ENCODE data around the gene SLC39A5.
A peak's percentile ranks its signal among the peaks of the same experiment; 100 is the strongest.
"Not testable (repeated sequence)": the region's sequence is repeated elsewhere in the genome, so short reads cannot be mapped to it uniquely, and the experiment has no call there.

SLC39A5 gene

DNA sequence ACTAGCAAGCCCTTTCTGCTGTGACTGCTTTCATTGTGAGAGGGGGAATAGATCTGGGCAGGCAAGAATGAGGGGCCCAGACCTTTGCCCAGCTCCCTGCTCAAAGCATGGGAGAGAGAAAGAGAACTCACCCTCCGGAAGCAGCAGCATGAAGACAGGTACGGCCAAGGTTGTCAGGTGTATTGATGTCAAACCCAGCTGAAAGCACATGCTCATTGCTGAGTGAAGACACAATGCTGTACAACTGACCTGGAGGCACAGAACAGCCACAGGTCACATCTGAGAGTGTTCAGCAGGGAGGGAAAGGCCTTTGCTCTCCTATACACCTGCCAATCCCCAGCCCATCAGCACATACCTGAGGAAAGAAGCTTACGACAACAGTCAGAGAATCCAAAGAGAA, 22.8 kb downstream of the SLC39A5 start:
- DNase-seq = no peak

DNA sequence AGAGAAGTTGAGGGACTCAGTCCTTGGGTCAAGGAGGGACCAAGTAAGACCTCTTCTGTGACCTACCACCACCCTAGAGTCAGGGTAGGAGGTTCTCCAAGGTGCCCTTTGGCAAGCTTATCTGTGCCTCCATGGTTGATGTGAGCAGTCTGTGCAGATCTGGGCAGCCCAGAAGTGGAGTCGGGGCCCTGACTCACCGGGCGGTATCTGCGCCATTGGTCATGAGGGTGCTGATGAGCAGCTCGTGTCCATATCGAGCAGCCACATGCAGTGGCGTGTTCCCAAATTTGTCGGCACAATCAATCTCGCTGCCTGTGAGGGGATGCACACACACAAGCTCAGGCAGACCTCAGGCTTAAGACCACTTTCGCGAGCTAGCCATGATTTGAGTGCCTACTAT, 23.2 kb downstream of the SLC39A5 start:
- no peak for DNase-seq

DNA sequence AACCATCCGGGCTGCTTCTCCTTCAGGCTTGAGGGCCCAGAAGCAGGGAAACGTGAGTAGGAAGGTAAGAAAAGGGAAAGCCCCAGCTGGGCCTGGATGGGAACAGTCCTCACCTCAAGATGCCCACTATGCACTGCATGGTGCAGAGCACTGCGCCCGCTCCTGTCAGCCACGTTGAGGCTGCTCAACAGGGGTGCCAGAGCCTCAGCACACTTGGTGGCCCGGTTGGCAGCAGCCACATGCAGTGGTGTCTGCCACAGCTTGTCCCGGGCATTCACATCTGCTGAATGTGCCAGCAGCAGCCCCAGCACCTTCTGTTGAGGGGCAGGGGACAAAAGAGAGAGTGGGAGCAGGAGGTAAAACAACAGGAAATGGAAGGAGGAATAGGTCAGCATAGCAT, 25.8 kb downstream of the SLC39A5 start:
- DNase-seq = no peak

DNA sequence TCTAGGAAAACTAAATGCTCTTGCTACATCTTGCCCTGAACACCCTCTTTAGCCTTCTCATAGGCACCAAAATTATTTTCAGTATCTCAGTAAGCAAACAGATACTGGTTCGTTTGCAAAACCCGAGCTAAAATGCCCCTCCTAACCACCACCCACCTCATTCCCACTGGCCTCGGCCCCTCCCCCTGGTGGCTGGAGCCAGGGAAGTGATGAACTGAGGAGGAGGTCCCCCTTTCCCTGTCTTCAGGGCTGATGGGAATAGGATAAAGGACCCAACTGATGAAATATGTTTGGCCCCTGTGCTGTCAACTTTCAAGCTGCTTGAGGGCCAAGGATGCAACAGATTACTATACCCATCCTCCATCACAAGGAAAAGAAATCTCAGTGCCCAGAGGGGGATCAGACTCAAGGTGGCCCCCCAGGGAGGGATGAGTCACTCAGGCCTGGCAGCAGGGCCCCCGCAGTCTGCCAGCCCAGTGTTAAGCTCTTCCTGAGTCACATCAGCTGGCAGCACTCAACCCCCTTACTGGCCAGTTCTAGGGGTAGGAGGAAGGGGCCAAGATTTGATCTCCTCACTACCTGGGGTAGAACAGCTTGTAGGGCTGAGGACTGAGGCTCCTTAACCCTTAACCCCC, 26.6 kb downstream of the SLC39A5 start:
- no peak for DNase-seq

DNA sequence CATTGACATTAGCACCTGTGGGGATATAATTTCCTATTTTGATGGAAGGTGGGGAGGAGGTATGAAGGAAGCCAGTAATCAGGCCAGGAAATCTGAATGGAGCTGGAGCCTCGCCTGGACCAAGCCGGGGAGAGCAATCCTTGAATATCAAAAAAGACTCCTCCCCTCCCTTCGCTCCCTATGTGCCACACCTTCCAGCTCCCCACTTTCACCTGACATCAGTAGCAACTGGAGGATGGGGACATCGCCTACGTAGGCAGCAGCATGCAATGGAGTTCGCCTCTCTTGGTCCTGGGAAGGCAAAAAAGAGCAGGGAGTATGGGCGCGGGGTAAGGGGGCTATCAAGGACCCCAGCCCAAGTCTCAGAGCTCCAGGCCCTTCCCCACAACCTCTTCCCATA, 27.2 kb downstream of the SLC39A5 start:
- no peak for DNase-seq

DNA sequence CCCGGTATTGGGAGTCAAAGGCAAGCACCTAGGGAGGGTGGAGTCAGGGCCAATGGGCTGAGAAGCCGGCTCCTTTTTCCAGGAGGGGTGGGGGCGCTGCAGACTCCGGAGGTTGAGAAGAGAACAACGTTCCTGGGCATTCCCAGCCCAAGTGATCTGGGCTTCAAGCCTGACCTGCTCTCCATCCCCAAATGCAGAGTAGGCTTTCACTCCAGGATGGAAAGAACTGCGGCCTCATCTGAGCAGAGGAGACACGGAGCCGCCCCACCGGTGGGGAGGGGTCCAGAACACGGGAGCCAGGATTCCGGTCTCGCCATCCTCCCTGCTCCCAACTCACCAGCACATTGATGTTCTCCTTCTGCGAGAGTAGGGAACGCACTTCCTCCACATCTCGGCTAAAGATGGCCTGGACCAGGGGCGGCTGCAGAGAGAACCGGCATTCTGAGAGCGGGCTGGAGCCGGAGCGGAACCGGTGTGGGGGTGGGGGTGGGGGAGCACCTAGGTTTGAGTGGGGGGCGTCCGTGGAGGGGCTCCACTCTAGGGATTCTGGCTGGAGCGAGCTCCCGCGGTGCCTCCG, 27.7 kb downstream of the SLC39A5 start:
- DNase-seq = no peak

DNA sequence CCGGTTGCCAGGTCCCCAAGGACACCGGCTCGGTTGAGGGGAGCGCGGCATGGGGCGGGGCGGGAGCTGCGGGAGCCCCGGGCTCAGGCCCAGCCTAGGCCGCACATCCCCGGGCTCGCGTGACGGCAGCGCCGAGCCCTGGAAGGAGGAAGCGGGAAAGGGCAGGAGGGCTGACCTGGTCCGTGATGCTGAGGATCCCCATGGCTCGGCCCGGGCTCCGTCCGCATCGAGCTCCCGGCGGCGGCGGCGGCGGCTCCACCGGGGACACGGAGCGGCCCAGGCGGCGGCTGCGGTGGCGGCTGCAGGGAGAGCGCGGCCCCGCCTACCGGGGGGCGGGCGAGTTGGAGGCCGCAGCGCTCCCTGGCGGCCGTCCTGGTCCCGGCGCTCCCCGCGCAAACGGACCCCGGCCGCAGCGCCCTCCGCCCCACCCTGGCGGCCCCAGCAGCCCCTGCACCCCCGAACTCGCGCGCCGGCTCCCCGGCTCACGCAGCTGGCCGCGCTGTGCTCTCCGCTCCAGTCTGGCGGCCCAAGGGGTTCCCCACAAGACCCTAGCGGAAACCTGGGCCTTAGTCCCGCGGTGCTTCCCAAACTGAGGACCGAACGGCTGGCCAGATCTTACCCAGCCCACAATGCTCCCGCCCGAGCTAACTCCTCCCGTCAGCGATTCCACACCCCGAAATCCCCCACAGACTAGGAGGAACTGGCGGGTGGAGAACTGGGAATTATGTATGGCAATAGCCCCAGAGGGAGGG, 28.4 kb downstream of the SLC39A5 start, which contains the start of gene ANKRD52:
Gene ANKRD52, minus strand, starts transcription at position 317 of the 752 bp plus-strand sequence. Its CDS starts 115 bp downstream, at position 202.
- DNase-seq = peak; percentile 31

DNA sequence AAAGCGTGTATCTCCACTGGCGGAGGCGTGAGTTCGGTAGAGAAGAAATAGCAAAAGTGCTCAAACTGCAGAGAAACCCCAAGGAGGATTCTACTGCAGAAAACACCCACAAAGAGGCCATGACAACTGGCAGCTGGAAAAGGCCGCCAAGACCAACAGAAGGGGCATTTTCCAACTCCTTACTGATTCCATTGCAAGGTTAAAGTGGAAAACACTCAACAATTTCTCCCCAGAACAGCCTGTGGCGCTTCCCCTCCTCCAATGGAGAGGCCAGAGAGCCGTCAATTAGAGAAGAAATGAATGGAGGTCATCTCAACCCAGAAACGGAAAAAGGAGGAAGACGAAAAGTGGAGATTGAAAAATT, 29.0 kb downstream of the SLC39A5 start:
- DNase-seq = no peak

DNA sequence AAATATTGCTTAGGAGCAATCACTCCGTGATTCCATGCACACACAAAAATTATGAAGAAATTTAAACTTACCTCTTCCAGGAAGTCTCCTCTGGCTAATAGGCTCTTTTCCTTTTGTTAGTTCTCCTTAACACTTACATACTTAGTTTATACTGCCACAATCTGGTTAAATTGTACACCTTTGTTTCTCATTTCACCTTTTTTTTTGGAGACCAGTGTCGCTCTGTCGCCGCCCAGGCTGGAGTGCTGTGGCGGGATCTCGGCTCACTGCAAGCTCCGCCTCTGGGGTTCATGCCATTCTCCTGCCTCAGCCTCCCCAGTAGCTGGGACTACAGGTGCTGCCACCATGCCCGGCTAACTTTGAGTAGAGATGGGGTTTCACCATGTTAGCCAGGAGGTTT, 30.5 kb downstream of the SLC39A5 start:
- DNase-seq = no peak

DNA sequence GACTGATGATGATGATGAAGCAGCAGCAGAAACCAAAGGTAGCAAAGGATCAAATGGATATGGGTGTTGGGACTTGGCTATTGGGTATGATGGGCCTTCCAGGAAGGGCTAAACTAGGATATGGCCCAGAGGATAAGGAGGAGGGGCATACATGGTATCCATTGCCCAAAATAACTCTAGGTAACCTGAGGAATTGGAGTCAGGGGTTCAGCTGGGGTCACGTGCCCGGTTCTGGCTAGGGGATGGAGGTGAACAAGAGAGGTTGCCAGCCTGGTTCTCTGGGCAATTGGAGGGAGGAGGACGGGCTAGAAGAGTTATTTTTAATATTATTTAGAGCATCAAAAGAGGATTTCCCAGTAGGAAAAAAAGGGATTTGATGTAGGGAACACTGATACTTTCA, 31.1 kb downstream of the SLC39A5 start:
- no peak for DNase-seq

DNA sequence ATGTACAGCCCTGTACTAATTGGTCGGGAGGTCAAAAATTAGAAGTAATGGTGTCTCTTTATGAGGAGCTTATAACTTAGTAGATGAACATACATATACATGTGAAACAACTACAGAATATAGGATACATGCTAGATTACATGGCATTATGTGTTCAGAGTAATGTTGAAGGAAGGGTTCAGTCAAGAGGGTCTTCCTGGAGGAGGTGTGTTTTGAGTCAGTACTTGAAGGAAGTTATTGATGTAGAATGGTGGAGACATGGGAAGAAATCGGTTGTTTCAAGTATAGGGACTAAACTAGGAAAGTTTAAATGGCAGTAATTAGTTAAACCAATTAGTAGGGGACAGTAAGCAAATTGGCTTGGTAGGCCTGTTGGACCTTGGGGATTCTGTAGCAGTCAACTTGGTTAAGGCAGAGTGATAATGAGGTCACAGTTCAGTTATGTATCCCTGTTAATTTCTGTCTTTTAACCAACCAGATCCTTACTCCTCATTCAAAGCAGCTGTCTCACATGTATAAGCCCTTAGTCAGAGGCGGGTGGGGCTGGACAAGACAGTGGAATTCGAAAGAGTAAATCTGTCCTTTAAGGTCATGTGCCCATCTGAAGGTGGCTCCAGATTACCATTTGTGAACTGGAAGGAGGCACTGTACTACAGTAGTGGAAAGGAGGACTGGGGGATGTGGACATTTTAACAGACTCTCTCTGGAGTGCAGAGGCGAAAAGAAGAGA, 31.8 kb downstream of the SLC39A5 start:
- no peak for DNase-seq

DNA sequence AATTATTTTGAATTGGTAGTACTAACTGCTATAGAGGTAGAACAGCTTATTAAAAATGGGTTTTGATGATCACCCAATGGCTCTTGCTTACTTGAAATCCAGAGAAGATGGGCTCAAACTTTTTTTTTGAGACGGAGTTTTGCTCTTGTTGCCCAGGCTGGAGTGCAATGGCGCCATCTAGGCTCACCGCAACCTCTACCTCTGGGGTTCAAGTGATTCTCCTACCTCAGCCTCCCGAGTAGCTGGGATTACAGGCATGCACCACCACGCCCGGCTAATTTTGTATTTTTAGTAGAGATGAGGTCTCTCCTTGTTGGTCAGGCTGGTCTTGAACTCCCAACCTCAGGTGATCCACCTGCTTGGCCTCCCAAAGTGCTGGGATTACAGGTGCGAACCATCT, 33.1 kb downstream of the SLC39A5 start:
- DNase-seq = not testable (repeated sequence)

DNA sequence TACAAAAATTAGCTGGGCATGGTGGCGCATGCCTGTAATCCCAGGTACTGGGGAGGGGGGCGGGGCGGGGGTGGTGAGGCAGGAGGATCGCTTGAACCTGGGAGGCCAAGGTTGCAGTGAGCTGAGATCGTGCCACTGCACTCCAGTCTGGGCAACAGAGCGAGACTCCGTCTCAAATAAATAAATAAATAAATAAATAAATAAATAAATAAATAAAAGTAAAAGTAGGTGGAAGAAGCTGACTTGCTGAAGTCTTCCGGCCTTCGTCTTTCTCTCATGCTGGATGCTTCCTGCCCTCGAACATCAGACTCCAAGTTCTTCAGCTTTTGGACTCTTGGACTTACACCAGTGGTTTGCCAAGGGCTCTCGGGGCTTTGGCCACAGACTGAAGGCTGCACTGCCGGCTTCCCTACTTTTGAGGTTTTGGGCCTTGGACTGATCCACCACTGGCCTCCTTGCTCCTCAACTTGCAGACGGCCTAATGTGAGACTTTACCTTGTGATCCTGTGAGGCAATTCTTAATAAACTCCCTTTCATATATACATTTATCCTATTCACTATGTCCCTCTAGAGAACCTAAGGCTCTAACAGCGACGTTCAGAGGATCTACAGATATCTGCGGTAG, 36.3 kb downstream of the SLC39A5 start:
- not testable (repeated sequence) for DNase-seq

DNA sequence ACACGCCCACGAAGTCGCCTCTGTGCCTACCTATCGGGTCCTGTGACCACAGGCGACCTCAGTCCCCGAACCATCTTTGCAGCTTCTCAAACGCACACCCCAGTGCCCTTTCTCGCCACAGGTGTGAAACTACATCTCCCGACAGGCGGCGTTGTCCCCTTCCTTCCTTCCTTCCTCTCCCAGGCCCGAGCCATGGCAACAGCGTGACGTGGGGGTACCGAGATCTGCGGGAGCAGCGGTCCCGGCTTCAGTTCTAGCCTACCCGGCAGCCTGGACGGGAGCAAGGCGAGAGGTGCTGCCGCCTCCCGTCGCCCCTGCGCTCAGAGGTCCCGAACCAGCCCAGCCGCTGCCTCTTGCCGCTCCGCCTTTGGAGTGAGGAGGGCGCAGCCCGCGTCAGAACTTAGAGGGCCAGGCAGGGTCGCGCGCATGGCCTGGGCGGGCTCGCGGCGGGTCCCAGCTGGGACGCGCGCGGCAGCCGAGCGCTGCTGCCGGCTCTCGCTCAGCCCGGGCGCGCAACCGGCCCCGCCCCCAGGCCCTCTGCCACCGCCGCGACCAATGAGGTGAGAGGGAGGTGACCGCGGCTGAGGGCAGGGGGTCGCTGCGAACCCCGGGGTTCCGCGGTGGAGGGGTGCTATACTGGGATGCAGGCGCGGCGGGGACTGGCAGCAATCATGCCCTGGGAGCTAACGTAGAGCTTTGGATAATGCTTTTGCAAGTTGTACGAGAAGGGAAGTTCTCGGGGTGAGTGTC, 37.0 kb downstream of the SLC39A5 start, which contains the start of gene COQ10A:
Gene COQ10A, plus strand, starts transcription at position 250 of the 750 bp plus-strand sequence. Its CDS starts 177 bp downstream, at position 427.
- peak; percentile 78 for DNase-seq

DNA sequence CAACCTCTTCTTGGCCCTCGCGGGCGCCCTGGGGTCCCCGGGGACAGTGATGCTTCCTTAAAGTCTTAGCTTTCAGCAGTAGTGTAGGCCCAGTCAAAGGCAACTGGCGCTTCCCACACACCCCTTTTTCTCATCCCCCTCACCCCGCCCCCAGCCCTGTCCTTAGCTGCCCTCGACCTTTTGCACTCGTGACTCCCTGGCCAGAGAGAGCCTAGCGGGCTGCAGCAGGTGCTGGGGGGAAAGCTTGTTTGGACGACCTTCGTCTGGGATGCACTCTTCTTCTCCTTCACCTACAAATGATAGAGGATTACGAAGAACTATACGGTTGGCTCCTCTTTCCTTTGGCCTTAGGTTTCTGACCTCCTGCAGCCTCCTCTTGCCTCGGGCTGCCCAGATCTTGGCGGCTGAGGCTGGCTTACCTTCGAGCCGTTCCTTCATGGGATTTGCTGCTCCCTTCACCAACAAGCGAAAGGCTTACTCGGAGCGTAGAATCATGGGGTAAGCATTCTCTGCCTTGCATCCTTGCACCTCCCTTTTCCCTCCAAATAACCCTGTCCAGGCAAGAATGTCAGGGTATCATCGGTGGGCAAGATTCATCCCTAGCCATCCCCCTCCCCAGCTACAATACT, 37.7 kb downstream of the SLC39A5 start:
- no peak for DNase-seq

DNA sequence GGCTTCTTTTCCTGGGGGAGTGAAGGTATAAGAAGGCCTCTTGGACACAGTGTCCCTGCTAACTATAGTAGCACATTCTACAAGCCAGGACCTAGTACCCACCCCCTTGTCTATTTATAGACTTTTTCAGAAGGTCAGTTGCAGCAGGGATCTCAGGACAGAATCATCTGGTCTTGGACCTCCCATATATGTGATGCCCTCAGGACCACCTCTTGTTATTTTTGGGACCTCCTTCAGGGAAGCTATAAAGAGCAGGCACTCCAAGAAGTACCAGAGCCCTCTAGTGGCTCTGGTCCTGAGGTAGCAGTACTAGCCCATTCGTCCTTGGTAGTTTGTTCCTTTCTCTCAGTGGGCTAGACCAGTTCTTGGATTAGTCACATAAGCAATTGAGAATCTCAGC, 41.2 kb downstream of the SLC39A5 start:
- no peak for DNase-seq

DNA sequence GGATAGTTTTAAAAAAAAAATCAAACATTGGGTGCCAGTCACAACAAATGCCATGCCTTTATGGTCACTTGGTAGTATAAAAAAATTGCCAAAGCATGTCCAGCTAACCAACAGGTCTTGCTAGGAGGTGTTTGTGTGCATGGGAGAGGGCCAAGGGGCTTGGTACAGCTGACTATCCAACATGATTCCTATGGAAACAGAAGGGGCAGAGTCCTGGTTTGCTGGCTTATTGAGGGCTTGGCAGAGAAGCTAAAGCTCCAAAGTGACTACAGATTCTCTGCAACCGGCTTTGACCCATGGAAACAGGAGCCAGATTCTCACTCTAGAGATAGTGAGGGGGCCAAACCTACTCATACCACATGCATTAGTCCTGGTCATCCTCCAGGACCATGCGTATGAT, 42.6 kb downstream of the SLC39A5 start:
- DNase-seq = not testable (repeated sequence)

DNA sequence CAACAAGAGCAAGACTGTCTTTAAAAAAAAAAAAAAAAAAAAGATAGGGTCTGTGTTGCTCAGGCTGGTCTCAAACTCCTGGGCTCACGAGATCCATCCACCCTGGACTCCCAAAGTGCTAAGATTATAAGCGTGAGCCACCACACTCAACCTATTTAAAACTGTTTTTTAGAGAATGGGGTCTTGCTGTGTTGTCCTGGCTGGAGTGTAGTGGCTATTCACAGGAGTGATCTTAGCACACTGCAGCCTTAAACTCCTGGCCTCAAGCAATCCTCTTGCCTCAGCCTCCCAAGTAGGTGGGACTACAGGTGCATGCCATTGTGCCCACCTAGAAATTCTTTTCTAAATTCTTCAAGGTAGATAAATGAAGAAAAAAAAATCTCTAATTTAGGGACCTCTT, 44.4 kb downstream of the SLC39A5 start:
- DNase-seq = no peak

DNA sequence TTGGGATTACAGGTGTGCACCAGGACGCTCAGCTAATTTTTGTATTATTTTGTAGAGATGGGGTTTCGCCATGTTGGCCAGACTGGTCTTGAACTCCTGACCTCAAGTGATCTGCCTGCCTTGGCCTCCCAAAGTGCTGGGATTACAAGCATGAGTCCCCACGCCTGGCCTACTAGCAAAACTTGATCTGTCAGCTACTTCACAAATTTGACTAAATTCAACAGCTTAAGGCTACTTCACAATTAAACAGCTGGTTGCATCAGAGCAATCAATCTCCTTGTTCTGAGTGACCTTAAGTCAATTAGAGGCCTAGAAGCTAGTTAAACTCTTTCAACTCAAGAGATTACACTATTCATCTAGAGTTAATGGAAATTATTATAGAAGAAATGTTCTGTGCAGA, 49.1 kb downstream of the SLC39A5 start:
- DNase-seq = no peak

DNA sequence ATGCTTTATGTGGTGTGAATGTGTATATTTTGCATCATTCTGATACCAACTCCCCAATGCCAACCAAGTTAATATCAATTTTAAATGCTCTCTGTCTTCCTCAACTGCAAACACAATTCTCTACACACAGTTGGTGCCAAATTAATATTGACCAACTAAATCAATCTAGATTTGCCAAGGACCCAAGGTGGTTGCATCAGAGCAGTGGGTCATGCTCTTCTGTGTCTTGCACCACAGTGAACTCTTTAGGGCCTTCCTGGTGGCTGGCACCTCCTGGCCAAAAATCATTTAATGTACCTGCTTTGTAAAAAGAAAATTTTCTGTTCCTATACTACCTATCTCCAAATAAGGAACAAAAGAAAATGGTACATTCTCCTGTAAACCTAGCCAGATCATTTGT, 51.0 kb downstream of the SLC39A5 start:
- DNase-seq = no peak

DNA sequence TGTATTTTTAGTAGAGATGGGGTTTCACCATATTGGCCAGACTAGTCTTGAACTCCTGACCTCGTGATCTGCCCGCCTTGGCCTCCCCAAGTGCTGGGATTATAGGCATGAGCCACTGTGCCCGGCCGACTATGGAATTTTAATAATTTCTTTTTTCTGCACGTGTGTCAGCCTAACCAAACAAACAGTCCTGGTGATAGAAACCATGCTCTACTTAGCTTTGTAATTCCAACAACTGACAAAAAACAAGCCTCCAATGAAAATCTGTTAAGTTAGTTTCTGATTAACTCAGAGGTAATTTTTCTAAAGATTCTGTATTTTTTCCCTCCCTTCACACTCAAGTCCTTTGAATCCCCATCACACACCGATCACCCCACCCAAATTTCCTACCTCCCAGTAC, 52.2 kb downstream of the SLC39A5 start:
- DNase-seq = no peak

DNA sequence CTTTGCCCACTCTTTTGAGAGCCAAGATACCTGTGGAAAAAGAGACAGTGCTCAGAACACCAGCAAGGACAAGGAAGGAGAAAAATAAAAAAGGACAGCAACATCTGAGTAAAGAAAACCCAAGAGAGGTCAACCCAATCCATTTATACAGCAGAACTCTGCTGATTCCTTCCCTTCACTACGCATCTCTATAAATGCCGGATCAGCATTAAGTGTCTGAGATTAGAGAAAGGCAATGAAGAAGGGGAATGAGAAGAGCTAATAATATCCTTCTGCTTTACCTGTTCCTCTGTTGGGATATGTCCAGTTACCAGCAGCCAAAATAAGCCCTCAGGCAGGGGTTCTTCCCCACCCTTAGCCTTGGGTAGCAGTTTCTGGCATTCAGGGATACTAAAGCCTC, 52.7 kb downstream of the SLC39A5 start:
- no peak for DNase-seq
